Measurements from ENCODE around the gene TOX2.

The TOX2 gene

GRCh38 chr20:43934833-43935232, 20.2 kb downstream of the TOX2 start:
- TF ChIP-seq ZFX (IDR thresholded peaks at IDR 0.05; ENCODE audit: borderline replicate concordance): no peak
- no peak for TF ChIP-seq CTCF (IDR thresholded peaks at IDR 0.05)
- no peak overlapping the region for H3K27ac ChIP-seq

- TF ChIP-seq CTCF (IDR thresholded peaks at IDR 0.05) (no peak), ZFX (IDR thresholded peaks at IDR 0.05; ENCODE audit: borderline replicate concordance) (no peak)
- no peak overlapping the region for H3K27ac ChIP-seq
Measured at GRCh38 chr20:43936104-43936770, 21.6 kb downstream of the TOX2 start.

GRCh38 chr20:43936805-43937204, 22.2 kb downstream of the TOX2 start:
- TF ChIP-seq CTCF (IDR thresholded peaks at IDR 0.05): no peak
- TF ChIP-seq ZFX (IDR thresholded peaks at IDR 0.05; ENCODE audit: borderline replicate concordance): no peak

DNA sequence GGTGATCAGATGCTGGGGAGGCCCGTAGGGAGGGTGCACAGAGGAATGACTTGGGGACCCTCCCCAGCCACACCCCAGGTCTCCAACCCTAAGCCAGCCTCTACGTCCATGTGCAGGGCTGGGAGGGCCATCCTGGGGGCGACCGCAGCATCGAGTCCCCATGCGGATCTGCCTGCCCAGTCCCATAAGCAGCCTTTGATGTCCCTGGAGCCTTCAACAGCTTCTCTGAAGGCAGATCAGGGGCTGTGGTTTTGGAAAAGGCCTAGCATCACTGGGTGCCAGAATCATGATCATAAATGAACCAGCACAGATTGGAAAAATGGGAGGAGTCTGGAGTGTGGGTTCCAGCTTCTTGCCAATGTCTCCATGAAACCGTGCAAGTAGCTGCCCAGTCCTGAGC, 22.9 kb downstream of the TOX2 start:
- TF ChIP-seq ZFX (IDR thresholded peaks at IDR 0.05; ENCODE audit: borderline replicate concordance): no peak
- no peak for TF ChIP-seq CTCF (IDR thresholded peaks at IDR 0.05)
- H3K27ac ChIP-seq: no peak overlapping the region

More at GRCh38 chr20:43936805-43937204, 22.2 kb downstream of the TOX2 start:
- H3K27ac ChIP-seq: no peak overlapping the region

- no peak overlapping the region for H3K27ac ChIP-seq
- TF ChIP-seq CTCF (IDR thresholded peaks at IDR 0.05) (no peak), ZFX (IDR thresholded peaks at IDR 0.05; ENCODE audit: borderline replicate concordance) (no peak)
Measured at GRCh38 chr20:43938017-43938655, 23.5 kb downstream of the TOX2 start.

DNA sequence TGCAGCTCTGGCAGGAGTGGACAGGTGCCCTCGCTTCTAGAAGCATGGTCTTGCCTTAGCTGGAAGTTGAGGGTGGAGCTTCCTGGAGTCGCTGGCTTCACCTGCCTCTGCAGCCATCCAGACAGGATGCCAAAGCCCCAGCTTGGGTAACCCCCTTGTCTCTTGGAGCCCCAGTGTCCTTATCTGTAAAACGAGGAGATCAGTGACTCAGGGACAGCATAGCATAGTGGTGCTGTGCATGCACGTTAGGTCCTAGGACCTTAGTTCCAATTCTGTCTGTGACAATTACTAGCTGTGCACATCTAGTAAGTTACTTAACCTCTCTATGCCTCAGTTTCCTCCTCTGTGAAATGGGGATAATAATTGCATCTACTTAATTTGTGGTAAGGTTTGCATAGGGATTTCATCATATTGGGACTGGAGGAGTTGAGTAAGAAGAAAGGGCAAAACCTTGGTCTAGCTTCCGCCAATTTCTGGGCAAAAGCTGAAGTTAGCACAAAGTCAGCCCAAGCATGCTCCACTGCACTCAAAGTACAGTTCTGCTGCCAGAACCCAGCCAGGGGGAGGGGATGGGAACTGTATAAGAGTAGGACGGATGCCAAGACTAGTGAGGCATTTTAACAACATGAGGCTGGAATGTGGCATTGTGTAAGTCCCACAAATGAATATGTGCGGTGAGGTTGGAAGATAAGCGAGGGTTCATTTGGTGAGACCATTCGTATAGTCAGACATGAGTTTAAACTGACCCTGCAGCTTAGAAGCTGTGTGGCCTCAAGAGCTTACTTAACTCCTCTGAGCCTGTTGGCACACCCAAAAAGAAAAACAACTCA, 24.5 kb downstream of the TOX2 start:
- TF ChIP-seq CTCF (IDR thresholded peaks at IDR 0.05) (no peak), ZFX (IDR thresholded peaks at IDR 0.05; ENCODE audit: borderline replicate concordance) (no peak)
- no peak overlapping the region for H3K27ac ChIP-seq

GRCh38 chr20:43939762-43940121, 25.1 kb downstream of the TOX2 start:
- TF ChIP-seq CTCF (IDR thresholded peaks at IDR 0.05) (no peak), ZFX (IDR thresholded peaks at IDR 0.05; ENCODE audit: borderline replicate concordance) (no peak)
- no peak overlapping the region for H3K27ac ChIP-seq

Measured in 22Rv1 (cell line).